ENCODE results near the gene DUOXA2.
A peak's percentile ranks its signal among the peaks of the same experiment; 100 is the strongest.

Gene DUOXA2

GRCh38 chr15:45150481-45150880 is 36.4 kb downstream of the DUOXA2 start:
- H3K27ac Mint-ChIP-seq (ENCODE audit: low read depth) = no peak overlapping the region
- H3K36me3 Mint-ChIP-seq (ENCODE audit: insufficient read depth) = peaks cover 3% of the 10 kb centered on the region
- DNase-seq (ENCODE audit: low spot score in 2 of 2) = no peak
- H3K9me3 Mint-ChIP-seq = no peaks in the 10 kb centered on the region
- no peaks in the 10 kb centered on the region for H3K27me3 Mint-ChIP-seq
- ATAC-seq (replicated peaks; ENCODE audit: extremely low read depth, poor library complexity, severe bottlenecking) = no peak
- H3K4me1 Mint-ChIP-seq = peaks cover 7% of the 10 kb centered on the region
- no peak overlapping the region for H3K4me3 Mint-ChIP-seq

GRCh38 chr15:45150997-45151396 is 36.9 kb downstream of the DUOXA2 start:
- no peak for DNase-seq (ENCODE audit: low spot score in 2 of 2)
- H3K4me3 Mint-ChIP-seq = no peak overlapping the region
- peaks cover 3% of the 10 kb centered on the region for H3K36me3 Mint-ChIP-seq (ENCODE audit: insufficient read depth)
- H3K9me3 Mint-ChIP-seq = no peaks in the 10 kb centered on the region
- peaks cover 7% of the 10 kb centered on the region for H3K4me1 Mint-ChIP-seq
- no peak overlapping the region for H3K27ac Mint-ChIP-seq (ENCODE audit: low read depth)
- no peak for ATAC-seq (replicated peaks; ENCODE audit: extremely low read depth, poor library complexity, severe bottlenecking)
- no peaks in the 10 kb centered on the region for H3K27me3 Mint-ChIP-seq

GRCh38 chr15:45151998-45152828 is 38.1 kb downstream of the DUOXA2 start:
- Mint-ChIP-seq H3K27ac (ENCODE audit: low read depth) (no peak overlapping the region), H3K4me1 (peaks cover 13% of the 10 kb centered on the region), H3K36me3 (ENCODE audit: insufficient read depth) (peaks cover 3% of the 10 kb centered on the region), H3K27me3 (no peaks in the 10 kb centered on the region), H3K4me3 (no peak overlapping the region), H3K9me3 (no peaks in the 10 kb centered on the region)
- no peak for ATAC-seq (replicated peaks; ENCODE audit: extremely low read depth, poor library complexity, severe bottlenecking)
- no peak for DNase-seq (ENCODE audit: low spot score in 2 of 2)

- no peak overlapping the region for H3K4me3 Mint-ChIP-seq
- ATAC-seq (replicated peaks; ENCODE audit: extremely low read depth, poor library complexity, severe bottlenecking) (no peak), DNase-seq (ENCODE audit: low spot score in 2 of 2) (no peak)
- peaks cover 23% of the 10 kb centered on the region for H3K4me1 Mint-ChIP-seq
- peaks cover 3% of the 10 kb centered on the region for H3K36me3 Mint-ChIP-seq (ENCODE audit: insufficient read depth)
- H3K27ac Mint-ChIP-seq (ENCODE audit: low read depth) = no peak overlapping the region
- no peaks in the 10 kb centered on the region for H3K9me3 Mint-ChIP-seq
- H3K27me3 Mint-ChIP-seq = no peaks in the 10 kb centered on the region
Measured at GRCh38 chr15:45155739-45156138, 41.6 kb downstream of the DUOXA2 start.

- DNase-seq (ENCODE audit: low spot score in 2 of 2) (no peak), ATAC-seq (replicated peaks; ENCODE audit: extremely low read depth, poor library complexity, severe bottlenecking) (no peak)
- Mint-ChIP-seq H3K27ac (ENCODE audit: low read depth) (no peak overlapping the region), H3K9me3 (no peaks in the 10 kb centered on the region), H3K27me3 (no peaks in the 10 kb centered on the region), H3K36me3 (ENCODE audit: insufficient read depth) (peaks cover 3% of the 10 kb centered on the region), H3K4me1 (peaks cover 24% of the 10 kb centered on the region), H3K4me3 (no peak overlapping the region)
Measured at GRCh38 chr15:45156744-45157455, 42.8 kb downstream of the DUOXA2 start.

GRCh38 chr15:45157974-45158373 is 43.8 kb downstream of the DUOXA2 start:
- Mint-ChIP-seq H3K36me3 (ENCODE audit: insufficient read depth) (peaks cover 1% of the 10 kb centered on the region), H3K4me1 (peaks cover 20% of the 10 kb centered on the region), H3K27ac (ENCODE audit: low read depth) (no peak overlapping the region), H3K27me3 (no peaks in the 10 kb centered on the region), H3K4me3 (no peak overlapping the region), H3K9me3 (no peaks in the 10 kb centered on the region)
- DNase-seq (ENCODE audit: low spot score in 2 of 2) (no peak), ATAC-seq (replicated peaks; ENCODE audit: extremely low read depth, poor library complexity, severe bottlenecking) (no peak)

GRCh38 chr15:45161666-45162065 is 47.5 kb downstream of the DUOXA2 start:
- no peak overlapping the region for H3K27ac Mint-ChIP-seq (ENCODE audit: low read depth)
- no peak for DNase-seq (ENCODE audit: low spot score in 2 of 2)
- no peaks in the 10 kb centered on the region for H3K27me3 Mint-ChIP-seq
- H3K36me3 Mint-ChIP-seq (ENCODE audit: insufficient read depth) = peaks cover 5% of the 10 kb centered on the region
- ATAC-seq (replicated peaks; ENCODE audit: extremely low read depth, poor library complexity, severe bottlenecking) = no peak
- peaks cover 32% of the 10 kb centered on the region for H3K4me1 Mint-ChIP-seq
- H3K9me3 Mint-ChIP-seq = no peaks in the 10 kb centered on the region
- H3K4me3 Mint-ChIP-seq = no peak overlapping the region

- H3K27me3 Mint-ChIP-seq = no peaks in the 10 kb centered on the region
- peaks cover 32% of the 10 kb centered on the region for H3K4me1 Mint-ChIP-seq
- no peak overlapping the region for H3K27ac Mint-ChIP-seq (ENCODE audit: low read depth)
- H3K4me3 Mint-ChIP-seq = no peak overlapping the region
- DNase-seq (ENCODE audit: low spot score in 2 of 2) = peak in 1 of 2 donors; percentile 37
- peaks cover 8% of the 10 kb centered on the region for H3K36me3 Mint-ChIP-seq (ENCODE audit: insufficient read depth)
- H3K9me3 Mint-ChIP-seq = no peaks in the 10 kb centered on the region
- ATAC-seq (replicated peaks; ENCODE audit: extremely low read depth, poor library complexity, severe bottlenecking) = no peak
Measured at GRCh38 chr15:45162771-45163507, 48.8 kb downstream of the DUOXA2 start.

GRCh38 chr15:45163508-45163856 is 49.4 kb downstream of the DUOXA2 start:
- H3K4me3 Mint-ChIP-seq = no peak overlapping the region
- H3K36me3 Mint-ChIP-seq (ENCODE audit: insufficient read depth) = peaks cover 9% of the 10 kb centered on the region
- no peak overlapping the region for H3K27ac Mint-ChIP-seq (ENCODE audit: low read depth)
- H3K4me1 Mint-ChIP-seq = peaks cover 34% of the 10 kb centered on the region
- no peaks in the 10 kb centered on the region for H3K27me3 Mint-ChIP-seq
- no peak for ATAC-seq (replicated peaks; ENCODE audit: extremely low read depth, poor library complexity, severe bottlenecking)
- H3K9me3 Mint-ChIP-seq = no peaks in the 10 kb centered on the region
- no peak for DNase-seq (ENCODE audit: low spot score in 2 of 2)

GRCh38 chr15:45164914-45165313 is 50.8 kb downstream of the DUOXA2 start:
- no peaks in the 10 kb centered on the region for H3K9me3 Mint-ChIP-seq
- peaks cover 27% of the 10 kb centered on the region for H3K4me1 Mint-ChIP-seq
- no peaks in the 10 kb centered on the region for H3K27me3 Mint-ChIP-seq
- ATAC-seq (replicated peaks; ENCODE audit: extremely low read depth, poor library complexity, severe bottlenecking) (no peak), DNase-seq (ENCODE audit: low spot score in 2 of 2) (no peak)
- H3K27ac Mint-ChIP-seq (ENCODE audit: low read depth) = peak overlapping the region; percentile 88
- H3K4me3 Mint-ChIP-seq = peak overlapping the region; percentile 78
- H3K36me3 Mint-ChIP-seq (ENCODE audit: insufficient read depth) = peaks cover 10% of the 10 kb centered on the region

GRCh38 chr15:45165536-45165935 is 51.4 kb downstream of the DUOXA2 start:
- Mint-ChIP-seq H3K4me3 (peak overlapping the region; percentile 78), H3K36me3 (ENCODE audit: insufficient read depth) (peaks cover 10% of the 10 kb centered on the region), H3K9me3 (no peaks in the 10 kb centered on the region), H3K4me1 (peaks cover 26% of the 10 kb centered on the region), H3K27ac (ENCODE audit: low read depth) (peak overlapping the region; percentile 88), H3K27me3 (no peaks in the 10 kb centered on the region)
- DNase-seq (ENCODE audit: low spot score in 2 of 2) (no peak), ATAC-seq (replicated peaks; ENCODE audit: extremely low read depth, poor library complexity, severe bottlenecking) (no peak)

- Mint-ChIP-seq H3K27ac (ENCODE audit: low read depth) (peak overlapping the region; percentile 76), H3K4me3 (peak overlapping the region; percentile 78), H3K9me3 (no peaks in the 10 kb centered on the region), H3K36me3 (ENCODE audit: insufficient read depth) (peaks cover 10% of the 10 kb centered on the region), H3K27me3 (no peaks in the 10 kb centered on the region), H3K4me1 (peaks cover 22% of the 10 kb centered on the region)
- peak; percentile 92 for ATAC-seq (replicated peaks; ENCODE audit: extremely low read depth, poor library complexity, severe bottlenecking)
- peak; percentile 67 to 75 for DNase-seq (ENCODE audit: low spot score in 2 of 2)
Measured at GRCh38 chr15:45166834-45167630, 52.9 kb downstream of the DUOXA2 start.

Data from central memory CD8-positive, alpha-beta T cell (primary cell).